HG03196 (cell line): ENCODE results near the gene USF1.
"Not testable (repeated sequence)": the region's sequence is repeated elsewhere in the genome, so short reads cannot be mapped to it uniquely, and the experiment has no call there.

ENCODE experiments used
- ATAC-seq: cut with Tn5 transposase; IDR thresholded peaks from one replicate; pipeline ENCODE4 v1.9.1; 2021; ENCODE audit not compliant: unreplicated experiment

USF1 gene

DNA sequence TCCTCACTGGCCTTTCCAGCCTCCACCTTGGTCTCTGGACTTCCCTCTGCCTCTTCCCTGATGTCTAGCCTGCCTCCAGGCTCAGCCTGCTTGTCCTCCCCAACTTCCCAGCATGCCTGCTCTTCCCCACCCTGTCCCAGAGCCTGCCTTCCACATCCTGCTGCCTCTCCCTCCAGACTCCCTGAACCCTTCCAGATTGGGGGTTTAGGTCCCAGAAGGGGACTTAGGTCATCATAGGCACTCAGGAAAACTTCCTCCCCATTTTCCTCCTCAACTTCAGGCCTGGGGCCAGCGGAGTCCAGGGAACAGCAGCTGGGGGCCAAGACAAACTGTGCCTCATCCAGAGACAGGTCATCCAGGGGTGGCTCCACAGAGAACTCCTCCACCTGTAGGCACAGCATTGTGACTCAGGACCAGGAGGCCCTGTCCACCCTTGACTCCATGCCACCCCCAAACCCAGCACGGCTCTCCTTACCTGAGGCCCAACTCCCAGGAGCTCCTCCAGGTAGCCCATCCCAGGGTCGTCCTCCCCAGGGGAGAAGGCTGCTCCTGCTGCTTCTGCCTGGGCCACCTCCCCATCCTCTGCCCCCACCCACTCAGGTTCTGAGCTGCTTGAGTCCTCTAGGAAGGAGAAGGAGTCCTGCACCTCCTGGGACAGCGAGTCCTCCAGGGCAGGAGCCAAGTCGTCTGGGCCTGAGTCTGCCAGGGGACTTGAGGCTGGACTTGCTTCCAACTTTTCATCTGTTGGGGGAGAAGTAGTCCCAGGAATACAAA lies 3.4 kb upstream of the USF1 start:
- ATAC-seq, result no peak

DNA sequence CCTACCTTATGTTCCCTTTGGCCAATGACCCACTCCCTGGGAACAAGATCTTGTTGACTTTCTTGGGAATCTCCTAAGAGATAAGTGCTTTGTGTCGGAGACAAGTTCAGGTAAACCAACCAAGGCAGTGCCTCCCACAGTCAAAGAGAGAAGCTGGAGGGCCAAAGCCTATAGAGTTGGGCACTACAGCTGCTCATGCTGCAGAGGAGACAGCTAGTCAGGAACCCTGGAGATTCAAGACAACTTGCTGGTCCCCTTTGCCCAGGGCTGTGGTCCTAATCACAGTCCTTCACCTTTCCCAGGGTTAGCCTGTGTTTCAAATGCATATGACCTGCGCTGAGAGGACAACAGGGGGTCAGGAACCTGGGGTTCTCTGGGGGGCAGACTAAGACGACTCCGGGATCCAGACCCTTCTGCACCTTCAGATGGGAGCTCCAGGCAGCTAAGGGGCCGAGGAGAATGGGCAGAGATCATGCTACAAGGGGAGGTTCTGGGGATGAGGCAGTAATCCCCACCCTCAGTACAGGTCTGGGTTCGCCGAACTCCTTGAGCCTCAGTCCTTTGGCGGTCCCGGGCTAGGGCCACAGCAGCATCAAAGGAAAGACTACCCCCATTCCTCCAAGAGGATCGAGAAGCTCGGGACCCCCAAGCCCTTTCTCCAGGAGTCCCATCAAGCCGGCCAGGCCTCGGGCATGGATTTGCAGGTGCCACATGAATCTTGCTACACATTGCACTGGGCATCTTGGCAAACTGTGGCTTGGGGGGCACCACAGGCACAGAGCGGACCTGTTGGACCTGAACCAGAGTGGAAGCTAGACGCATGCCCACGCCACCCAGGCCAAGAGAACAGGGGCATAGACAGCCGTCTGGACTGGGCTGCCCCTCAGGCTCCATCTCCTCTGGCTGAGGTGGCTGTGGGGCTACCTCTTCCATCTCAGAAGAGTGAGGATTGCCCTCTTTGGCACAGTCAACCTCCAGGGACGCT lies 2.0 kb upstream of the USF1 start:
- no peak for ATAC-seq

DNA sequence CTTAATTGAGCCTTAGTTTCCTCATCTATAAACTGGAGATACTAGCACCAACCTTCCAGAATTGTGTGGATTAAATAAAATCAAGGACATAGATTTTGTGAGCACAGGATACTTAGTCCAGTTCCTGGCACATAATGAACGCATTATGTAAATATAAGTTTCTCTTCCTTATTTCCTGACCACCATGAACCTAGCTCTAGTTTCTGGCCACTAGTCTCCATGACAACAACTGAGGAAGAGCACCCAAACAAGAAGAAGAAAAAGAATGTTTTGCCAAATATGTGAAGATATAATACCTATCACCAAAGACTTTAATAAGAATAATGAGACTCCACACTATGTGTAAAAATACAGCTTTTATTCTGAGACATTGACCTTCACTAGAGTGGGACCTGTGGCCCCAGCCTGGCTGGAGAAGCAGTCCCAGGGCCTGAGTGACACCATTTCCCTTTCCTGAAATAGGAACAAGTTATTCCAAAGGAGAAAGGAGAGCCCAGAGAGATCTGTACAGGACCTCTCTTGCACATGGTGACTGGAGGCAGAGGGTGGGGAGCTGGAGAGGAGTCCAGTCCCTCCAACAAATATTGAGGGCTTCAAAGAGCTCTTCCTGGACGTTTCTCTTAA lies 940 bp upstream of the USF1 start:
- peak; percentile 38 for ATAC-seq

DNA sequence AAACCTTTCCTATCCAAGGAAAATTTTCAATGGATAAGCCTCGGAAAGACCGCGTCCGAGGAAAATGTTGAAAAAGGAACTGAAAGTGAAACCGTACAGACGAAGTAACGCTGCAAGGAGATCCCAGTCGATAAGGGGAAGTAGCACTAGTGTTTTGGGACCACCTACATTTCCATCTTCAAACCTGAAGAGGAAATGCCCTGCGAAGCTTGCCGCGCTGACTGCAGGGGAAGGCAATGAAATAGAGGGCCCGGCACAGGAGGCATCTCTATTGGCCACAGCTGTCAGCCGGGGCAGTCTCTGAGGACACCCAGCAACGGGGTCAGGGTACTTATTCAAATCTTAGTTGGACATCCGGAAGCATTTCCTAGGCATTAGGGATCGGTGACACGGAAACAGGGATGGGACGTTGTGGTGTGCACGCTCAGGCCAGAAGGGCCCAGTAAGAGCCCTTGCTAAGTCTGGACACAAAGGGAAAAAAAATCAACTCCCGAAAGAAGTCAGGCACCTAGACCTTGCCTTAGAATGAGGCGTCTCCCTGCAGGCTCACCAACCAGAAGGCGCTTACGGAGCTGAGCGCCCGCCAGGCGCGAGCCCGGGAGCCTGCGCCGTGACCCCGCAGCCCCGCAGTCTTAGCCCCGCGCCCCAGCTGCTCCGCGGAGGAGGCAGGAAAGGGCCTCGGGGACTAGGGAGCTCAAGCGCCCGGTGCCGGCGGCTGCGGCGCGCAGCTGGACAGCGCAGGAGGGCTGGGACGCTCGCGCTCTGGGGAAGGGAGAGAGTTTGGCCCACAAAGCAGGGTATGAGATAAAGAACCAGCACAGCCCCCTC lies 655 bp downstream of the USF1 start:
- peak; percentile 46 for ATAC-seq

DNA sequence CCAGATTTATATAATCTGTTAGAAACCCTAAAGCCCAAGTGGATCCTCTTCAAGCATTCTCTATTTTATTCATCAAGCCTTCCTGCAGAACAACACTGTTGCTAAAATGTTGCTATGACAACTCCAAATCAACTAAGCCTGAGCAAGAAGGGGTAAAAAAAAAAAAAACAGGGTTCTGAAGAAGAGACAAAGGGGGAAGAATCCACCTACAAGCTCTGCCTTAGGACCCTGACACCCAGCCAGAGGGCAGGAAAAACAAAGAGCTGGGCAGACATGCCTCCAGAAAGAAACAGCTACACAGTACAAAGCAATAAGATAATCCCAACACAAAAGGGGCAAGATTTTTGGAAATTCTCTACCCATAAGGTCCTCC lies 1.3 kb downstream of the USF1 start:
- ATAC-seq, result no peak

DNA sequence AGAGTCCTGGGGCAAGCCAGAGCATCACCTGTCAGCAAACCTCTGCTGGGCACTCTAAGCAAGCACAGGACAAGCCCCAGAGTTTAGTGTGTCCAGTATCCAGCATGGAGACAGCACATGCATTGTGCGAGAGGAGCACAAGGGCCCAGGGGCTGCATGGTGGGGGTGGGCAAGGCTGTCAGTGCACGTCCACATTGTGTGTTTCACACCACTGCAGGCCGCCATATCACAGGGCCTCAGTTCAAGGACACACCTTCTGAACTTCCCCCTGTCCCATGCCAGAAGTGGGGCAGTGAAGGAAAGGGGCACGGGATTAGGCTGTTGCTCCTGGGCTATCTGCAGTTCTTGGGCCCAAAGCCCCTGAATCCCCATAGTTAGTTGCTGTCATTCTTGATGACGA lies 6.2 kb downstream of the USF1 start:
- no peak for ATAC-seq

DNA sequence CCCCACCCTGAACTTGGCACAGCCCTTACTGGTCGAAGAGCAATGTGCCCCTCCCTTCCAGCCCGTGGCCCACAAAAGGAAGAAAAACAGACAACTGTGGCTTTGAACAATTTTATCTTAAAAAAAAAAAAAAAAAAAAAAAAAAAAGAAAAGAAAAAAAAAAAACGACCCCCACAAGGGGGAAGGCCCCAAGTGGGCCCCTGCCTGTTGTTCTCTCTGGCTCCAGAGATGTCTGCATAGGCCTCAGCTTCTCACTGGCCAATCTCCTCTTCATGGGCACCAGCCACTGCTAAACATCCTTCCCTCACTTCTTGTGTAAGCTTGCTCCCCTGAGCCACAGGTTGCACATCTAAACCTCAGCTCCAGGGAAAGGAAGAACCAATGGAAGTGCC lies 6.6 kb downstream of the USF1 start:
- ATAC-seq, result no peak

DNA sequence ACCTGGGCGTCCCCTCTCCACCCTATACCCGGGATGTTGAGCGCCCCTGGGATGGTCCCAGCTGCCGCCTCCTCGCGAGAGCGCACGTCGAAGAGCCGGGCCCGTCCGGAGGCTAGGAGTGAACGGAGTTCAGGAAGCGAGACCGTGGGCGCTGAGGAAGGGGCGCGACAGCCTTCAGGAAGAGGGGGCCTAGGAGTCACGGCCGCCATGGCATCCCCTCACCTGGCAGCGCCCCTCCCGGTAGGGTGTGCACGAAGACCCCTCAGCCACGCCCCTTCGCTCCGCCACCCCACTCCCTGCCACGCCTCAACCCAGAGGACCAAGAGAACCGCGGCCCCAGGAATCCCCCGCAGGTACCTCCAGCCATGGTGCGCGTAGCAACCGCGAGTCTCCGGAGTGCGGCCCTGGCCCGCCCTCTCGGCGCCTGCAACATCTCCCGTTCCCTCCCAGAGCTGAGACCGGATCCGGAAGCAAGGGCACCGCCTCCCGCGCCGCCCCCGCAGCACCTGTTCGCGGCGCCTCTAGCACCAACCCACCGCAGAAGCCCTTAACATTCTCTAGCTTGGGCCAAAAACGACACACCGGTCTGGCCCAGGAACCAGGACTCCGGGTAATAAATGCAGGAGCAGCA lies 7.1 kb downstream of the USF1 start, which contains the start of gene TSTD1:
Gene TSTD1 (minus strand): TSS at position 442 of the 631 bp plus-strand sequence. CDS start 75 bp downstream, at position 367.
- peak; percentile 72 for ATAC-seq

DNA sequence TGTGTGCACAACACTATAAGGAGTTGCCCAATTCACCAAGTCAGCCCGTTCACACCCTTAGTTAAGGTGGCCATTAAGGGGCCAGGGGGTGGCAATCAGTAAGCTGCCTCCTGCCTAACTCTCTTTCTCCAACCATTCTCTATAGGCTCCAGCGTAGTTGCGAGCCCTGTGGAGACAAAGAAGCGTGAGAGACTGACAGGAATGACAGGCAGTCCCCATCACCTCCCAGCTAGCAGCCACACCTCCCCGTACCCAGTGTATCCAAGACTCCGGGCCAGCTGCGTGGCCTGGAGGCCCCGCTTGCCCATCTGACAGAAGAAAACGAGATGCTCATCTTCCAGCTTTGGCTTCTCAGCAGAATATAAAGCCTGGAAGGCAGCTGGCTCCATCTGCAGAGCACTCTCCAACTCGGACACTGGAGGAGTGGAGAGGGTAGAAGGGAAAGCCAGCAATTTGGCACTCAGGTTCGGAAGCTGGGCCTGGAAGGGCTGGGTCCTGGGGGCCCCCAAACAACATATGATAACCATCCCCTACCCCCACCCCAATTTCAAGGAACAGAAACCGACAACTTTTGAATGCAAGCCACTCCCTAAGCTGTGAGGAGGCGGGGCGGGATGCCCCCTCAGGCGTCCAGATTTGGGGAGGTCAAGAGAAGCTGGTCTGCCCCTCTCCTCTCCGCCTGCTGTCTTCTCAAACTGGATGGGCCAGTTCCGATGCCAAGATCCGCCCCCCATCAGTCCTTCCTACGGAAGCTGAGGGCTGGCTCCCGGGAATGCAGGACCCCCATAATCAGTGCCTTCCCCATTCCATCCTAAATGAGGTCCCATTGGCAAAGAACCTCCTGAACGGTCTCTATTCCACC lies 7.9 kb downstream of the USF1 start:
- no peak for ATAC-seq

DNA sequence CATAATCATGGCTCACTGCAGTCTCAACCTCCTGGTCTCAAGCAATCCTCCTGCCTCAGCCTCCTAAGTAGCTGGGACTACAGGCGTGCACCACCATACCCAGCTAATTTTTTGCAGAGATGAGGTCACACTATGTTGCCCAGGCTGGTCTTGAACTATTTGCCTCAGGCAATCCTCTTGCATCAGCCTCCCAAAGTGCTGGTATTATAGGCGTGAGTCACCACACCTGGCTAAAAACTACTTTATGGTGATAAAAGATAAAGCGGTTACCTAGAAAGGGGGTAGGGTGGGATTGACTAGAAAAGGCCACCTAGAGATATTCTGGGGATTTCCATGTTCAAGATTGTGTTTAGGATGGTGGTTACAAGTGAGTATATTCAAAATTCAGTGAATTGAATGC lies 12.0 kb downstream of the USF1 start:
- ATAC-seq, result no peak

DNA sequence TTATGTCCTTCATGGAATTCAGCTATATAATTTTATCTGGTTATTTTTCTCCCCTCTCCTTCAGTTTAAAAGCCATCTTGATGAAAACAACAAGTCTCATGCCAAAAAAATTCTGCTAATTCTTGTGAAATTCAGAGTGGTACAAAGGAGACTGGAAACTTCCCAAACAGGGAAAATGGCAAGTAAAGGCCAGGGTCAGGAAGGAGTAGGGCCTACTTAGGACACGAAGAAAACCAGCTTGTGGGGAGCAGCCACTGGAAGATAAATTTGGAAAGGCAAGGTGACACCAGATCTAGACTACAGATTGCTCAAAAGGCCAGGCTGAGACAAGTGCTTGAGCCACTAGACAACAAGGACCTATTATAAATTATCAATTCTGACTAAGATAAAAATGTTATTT lies 13.4 kb downstream of the USF1 start:
- ATAC-seq, result no peak

DNA sequence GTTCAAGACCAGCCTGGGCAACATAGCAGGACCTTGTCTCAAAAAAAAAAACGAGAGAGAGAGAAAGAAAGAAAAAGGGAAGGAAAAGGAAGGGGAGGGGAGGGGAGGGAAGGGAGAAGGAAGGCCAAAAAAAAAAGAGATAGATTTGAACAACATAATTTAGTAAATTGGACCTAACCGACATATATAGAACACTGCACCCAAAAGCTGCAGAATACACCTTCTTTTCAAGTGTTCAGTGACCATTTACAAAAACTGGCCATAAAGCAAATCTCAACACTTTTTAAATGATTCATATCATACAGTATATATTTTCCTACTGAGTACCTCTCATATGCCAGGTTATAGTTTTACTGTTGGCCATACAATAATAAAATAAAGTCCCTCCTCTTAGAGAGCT lies 13.9 kb downstream of the USF1 start:
- ATAC-seq, result no peak

DNA sequence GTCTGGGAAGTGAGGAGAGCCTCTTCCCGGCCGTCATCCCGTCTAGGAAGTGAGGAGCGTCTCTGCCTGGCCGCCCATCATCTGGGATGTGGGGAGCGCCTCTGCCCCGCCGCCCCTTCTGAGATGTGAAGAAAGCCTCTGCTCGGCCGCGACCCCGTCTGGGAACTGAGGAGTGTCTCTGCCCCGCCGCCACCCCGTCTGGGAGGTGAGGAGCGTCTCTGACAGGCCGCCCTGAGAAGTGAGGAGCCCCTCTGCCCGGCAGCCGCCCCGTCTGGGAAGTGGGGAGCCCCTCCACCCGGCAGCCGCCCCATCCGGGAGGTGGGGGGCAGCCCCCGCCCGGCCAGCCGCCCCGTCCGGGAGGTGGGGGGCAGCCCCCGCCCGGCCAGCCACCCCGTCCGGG lies 16.3 kb downstream of the USF1 start:
- ATAC-seq, result not testable (repeated sequence)

DNA sequence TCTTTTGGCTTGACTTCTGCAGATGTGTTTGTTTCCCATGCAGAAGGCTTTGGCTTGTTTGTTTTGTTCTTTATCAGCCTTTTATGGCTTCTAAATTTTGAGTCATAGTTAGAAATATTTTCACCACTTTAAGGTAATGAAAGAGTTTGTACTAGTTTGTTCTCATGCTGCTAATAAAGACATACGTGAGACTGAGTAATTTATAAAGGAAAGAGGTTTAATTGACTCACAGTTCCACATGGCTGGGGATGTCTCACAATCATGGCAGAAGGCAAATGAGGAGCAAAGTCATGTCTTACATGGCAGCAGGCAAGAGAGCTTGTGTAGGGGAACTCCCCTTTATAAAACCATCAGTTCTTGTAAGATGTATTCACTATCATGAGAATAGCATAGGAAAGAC lies 18.8 kb downstream of the USF1 start:
- ATAC-seq, result not testable (repeated sequence)

DNA sequence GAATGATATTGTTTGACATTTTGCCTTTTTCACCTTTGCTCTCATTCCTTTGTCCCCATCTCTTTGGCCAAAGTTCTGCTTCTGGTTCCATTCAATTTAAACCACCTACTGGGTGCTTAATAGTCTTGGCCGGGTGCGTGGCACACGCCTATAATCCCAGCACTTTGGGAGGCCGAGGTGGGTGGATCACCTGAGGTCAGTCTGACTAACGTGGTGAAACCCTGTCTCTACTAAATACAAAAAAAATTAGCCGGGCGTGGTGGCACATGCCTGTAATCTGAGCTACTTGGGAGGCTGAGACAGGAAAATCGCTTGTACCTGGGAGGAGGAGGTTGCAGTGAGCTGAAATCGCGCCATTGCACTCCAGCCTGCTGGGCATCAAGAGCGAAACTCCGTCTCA lies 23.3 kb downstream of the USF1 start:
- ATAC-seq, result not testable (repeated sequence)

DNA sequence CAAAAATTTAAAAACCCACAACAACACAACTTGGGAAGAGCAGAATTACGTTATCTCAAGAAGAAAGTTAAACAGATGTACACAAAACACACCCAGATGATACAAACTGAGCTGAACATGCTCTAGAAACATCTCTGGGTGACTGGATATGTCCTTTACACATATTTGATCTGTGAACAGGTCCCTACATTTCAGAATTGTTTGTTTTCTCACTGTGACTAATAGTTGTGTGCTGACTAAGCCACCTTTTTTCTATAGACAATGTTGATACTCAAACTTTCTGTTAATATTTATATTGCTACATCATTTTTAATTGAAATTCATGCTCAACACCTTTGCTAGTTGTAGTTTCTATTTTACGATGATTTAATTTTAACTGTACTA lies 23.8 kb downstream of the USF1 start:
- ATAC-seq, result no peak

DNA sequence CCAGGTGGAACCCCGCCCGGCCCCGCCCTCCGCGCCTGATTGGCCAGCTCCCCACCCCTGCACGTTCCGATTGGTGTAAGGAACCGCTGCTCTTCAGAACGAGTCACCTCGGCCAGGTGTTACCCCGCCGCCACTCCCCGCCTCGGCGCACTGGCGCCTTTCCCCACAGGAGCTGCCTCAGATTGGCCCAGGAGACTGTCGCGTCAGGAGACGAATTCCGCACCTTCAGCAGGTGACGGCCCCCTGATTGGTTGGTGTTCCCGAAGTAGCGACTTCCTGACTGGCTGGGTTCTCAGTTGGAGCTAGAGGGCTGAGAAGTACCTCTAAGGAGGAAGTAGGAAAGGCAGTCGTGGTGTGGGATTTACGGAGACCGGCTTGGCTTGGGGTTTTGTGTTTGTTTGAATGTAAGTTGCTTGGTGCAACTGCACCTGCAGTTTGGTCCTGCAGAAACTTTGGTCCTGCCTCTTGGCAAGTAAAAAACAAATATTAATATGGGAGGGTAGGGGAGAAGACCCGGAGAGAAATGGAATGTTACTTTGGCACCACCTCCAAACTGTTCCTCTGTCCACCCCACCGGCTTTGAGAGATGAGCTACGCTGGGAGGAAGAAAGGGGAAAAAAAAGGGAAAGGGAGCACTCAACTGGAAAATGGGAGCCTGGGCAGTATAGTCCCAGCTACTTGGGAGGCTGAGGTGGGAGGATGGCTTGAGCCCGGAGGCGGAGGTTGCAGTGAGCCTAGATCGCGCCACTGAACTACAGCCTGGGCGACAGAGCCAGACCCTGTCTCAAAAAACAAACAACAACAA lies 24.4 kb downstream of the USF1 start:
- peak; percentile 76 for ATAC-seq

DNA sequence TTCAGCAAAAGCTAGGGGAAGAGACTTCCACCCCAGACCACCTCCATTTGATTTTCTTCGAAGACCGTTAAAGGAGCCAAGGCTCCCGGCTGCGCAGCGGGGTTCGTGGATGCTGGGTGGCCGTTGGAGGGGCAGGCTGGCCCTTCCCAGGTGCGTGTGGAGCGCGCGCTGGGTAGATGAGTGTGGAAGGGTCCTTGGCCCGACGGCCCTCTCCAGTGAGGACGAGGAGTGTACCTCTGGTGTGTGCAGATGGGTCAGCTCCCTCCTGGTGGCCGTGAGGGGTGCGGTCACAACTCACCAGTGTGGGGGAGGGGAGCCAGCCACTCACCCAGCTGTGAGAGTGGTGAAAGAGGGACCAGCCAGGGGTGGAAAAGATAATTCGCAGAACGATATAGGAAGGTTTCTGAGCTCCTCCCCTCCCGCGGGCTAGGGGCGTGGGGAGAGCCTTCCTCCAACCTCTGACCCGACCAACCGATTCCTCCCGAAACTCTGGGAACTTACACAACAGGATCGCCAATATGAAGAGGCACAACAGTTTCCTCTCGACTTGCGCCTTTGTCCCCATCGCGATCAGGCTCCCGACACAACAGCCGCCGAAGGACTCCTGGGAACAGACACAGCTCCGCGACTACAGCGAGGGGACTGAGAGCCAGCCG lies 25.1 kb downstream of the USF1 start, which contains the start of gene F11R:
Gene F11R (minus strand): TSS at position 644 of the 656 bp plus-strand sequence. CDS start 79 bp downstream, at position 565.
- peak; percentile 30 for ATAC-seq
